GM18498 (cell line): Measurements from ENCODE around the gene SCO1.

Experiments used
- ATAC-seq: cut with Tn5 transposase; IDR thresholded peaks from one replicate; pipeline ENCODE4 v1.9.1; 2021; ENCODE audit warnings: mild to moderate bottlenecking, moderate library complexity; ENCODE audit not compliant: unreplicated experiment

Gene SCO1

DNA sequence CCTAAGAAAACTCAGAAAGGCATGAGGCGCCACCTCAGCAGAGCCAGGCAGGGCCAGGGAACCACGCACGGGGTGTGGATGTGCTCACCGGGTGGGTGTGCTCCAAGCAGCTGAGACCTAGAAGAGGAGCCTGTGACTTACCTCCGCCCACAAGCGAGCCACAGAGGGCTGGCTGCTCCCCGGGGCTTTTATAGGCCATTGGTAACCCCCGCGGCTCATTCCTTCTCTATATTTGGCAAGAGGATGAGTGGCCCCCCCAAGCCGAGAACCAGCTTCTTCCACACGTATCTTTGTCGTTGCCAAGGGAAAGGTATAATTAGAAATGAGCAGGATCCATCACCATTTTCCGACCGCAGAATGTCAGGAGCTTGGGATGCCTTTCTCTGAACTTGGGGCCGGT lies 40.2 kb downstream of the SCO1 start, which contains the start of gene MYH3:
Gene MYH3, minus strand, starts transcription at position 162 of the 400 bp plus-strand sequence. CDS start 2,245 bp downstream, outside the sequence.
- ATAC-seq, result no peak

DNA sequence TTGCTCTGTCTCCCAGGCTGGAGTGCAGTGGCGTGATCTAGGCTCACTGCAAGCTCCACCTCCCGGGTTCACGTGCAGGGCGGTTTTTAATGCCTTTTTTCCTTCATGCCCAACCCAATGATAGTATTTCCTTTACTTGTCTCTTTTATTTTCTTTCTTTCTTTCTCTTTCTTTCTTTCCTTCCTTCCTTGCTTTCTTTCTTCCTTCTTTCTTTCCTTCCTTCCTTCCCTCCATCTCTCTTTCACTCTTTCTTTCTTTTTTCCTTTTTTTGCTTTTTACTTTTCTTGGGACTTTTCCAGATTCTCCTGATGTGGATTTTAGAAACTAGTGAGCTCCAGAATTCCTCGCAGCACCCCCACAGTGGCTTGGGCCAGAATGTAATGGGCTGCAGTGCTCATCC lies 43.3 kb downstream of the SCO1 start:
- ATAC-seq, result no peak

DNA sequence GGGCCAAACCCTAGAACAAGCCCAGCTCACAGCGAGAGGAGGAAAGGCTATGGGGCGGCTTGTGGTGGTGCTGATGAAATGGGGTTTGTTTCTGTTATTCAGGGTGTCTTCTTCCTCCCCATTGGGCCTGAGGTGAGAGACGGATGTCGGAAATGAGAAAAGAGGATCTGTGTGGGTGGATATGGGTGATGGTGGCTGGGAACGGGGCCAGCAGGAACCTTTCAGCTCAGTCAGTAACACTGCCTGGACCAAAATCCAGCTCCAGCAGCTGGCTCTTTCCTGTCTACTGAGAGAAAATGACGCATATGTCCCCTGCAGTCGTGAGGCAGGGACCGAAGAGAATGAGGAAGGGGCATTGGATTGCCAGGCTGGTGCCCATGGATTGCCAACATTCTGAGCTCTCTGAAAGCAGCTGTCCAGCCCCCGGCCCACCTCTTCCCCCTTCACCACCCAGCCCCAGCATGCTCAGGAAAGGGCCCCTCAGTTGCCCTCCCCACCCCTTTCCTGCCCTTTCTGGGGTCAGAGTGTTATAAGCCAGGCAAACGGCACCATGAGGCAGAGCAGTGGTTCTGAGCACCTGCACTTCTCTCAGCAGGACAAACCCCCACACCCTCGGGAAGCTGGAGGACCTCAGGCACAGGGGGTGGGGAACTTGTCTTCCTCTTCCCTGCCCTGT lies 44.2 kb downstream of the SCO1 start:
- ATAC-seq, result no peak

DNA sequence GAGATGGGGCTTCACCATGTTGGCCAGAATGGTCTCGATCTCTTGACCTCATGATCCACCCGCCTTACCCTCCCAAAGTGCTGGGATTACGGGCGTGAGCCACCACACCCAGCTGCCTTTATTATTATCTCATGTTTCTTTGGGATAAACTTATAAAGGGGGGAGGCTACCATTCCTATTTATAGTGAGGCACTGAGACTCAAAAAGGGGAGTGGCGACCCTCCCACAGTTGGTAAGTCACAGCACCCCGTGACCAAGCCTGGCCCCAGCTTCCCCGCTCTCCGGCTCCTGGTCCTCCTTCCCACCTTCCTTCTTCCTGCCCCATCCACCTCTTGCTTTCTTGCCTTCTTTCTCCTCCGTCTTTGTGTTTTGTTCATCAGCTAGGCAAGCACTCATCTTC lies 45.4 kb downstream of the SCO1 start:
- ATAC-seq, result no peak

DNA sequence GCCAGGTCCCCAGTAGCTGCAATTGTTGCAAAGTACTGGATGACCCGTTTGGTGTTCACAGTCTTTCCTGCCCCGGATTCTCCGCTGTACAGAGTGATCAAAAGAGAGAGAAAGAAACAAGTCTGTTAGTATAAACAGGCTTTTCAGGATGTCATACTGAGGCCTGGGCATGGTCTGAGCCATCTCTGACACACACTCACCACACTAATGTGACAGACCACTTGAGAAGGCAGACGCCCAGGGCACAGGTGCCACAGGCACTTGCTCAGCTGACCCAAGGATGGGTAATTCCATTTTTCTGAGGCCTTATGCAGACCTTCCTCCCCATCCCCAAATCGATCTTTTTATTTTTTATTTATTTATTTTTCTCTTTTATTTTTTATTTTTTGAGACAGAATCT lies 47.7 kb downstream of the SCO1 start:
- ATAC-seq, result no peak

DNA sequence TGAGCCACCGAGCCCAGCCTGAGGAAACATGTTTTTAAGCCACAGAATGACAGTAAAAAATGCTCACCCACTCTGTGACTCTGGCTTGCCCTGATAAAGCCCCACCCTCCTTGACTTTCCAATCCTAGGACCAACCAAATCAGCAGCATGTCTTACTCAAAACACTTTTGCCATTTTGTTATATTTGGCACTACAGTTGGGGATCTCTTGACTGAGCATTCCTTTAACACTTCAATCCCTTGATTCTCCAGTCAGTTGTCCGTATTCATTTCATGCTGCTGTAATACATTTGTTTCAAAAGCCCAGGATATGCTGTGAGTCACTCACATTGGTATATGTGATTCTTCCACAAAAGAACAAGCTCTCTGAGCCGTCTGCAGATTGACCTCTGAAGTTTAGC lies 48.4 kb downstream of the SCO1 start:
- no peak for ATAC-seq

DNA sequence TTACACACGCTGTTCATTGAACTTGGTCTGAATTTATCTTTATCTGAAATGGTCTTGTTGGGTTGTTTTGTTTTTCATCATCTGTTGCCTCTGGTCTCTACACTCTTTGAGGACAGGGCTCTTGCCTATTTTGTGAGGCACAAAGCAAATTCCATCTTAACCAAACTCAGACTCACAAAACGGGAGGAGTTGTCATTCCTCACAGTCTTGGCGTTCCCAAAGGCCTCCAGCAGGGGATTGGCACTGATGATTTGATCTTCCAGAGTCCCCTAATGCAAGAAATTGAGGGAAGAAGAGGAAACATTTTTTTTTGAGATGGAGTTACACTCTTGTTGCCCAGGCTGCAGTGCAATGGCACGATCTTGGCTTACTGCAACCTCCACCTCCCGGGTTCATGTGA lies 49.0 kb downstream of the SCO1 start:
- ATAC-seq, result no peak

DNA sequence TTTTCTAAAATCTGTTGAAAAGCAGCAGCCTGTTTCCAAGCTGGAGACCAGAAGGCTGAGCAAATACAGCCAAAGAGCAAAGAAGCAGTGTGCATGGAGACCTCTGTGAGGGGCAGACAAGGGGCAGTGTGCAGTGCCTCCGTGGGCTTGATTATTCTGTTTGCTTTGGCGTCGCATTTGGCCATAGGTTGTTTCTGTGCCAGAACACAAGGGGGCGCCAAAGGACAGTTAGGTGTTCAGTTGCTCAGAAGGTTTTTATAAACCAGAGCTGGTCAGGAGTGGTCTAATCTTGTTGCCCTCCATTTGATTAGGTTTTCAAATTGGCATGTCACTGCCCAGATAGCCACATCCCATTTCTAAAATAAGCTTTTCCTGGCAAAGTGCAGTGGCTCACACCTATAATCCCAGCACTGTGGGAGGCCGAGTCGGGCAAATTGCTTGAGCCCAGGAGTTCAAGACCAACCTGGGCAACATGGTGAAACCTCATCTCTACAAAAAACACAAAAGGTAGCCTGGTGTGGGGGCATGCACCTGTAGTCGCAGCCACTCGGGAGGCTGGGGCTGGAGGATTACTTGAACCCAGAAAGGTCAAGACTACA lies 50.8 kb downstream of the SCO1 start:
- peak; percentile 71 for ATAC-seq

DNA sequence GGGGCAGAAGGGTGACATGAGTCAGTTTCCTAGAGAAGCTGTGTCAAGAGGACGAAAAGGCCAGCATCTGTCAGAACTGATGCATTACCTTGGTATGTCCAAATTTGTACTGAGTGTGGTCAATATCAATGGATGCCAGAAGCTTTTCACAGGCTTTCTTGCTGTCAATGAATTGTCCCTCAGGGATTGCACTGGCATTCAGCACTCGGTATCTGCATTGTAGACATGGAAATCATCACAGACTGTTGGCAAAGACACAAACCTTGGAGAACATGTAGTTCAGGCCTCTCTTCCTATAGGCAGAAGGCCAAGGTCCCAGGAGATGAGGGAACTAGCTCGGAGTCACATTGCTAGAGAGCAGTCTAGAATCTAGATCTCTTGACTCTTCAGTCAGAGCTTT lies 56.9 kb downstream of the SCO1 start:
- ATAC-seq, result no peak

DNA sequence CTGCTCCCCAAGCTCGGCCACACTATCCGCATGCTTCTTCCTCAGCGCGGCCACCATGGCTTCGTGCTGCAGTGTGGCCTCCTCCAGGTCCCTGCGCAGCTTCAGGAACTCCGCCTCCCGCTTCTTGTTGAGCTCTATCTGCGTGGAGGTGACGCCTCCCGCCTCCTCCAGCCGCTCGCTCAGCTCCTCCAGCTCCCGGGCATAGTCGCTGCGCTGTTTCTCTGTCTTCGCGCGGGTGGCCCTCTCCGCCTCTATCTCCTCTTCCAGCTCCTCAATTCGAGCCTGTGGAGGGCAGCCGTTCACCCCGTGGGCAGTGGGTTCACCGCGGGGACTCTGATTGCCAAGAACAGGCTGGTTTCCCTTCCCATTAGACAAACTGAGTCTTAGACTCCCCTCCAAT lies 59.2 kb downstream of the SCO1 start:
- no peak for ATAC-seq

DNA sequence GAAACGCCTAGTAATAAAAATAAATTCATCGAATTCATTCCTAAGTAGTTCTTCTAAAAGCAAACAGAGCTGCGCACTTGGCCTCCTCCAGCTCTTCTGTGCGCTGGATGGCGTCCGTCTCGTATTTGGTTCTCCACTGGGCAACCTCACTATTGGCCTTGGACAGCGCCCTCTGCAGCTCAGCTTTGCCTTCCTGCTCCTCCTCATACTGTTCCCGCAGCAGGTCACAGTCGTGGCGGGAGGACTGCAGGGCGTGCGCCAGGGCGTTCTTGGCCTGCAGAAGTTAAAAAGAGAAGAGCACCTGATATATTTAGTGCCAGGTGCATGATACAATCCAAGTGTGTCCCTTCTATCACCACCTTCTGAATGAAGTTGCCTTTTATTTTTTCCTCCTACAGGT lies 62.0 kb downstream of the SCO1 start:
- ATAC-seq, result no peak

DNA sequence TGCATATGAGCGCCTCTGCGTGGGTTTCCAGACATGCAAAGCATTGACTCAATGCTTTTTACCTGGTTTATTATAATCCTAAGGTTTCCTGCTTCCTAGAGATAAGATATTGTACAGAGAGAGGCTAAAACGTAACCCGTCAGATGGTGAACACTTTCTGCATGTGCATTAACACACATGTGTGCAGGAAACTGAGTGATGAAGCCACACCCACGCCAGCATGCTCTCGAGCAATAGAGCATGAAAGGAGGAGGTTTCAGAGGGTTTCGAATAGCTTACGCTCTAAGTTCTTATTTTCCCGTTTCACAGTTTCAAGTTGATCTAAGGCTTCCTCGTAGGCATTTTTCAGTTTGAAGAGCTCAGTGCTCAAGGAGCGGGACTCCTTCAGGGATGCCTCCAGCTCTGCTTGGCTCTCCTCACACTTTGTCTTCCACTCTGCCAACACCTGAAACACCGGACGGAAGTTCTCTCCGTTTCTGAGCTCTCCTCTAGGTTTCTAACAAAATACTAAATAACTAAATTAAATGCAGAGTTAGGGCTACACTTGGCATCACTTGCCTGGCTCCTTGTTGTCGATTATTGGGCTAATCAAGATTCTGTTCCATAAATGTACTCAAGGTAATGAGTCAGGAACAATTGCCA lies 63.5 kb downstream of the SCO1 start:
- peak; percentile 98 for ATAC-seq

DNA sequence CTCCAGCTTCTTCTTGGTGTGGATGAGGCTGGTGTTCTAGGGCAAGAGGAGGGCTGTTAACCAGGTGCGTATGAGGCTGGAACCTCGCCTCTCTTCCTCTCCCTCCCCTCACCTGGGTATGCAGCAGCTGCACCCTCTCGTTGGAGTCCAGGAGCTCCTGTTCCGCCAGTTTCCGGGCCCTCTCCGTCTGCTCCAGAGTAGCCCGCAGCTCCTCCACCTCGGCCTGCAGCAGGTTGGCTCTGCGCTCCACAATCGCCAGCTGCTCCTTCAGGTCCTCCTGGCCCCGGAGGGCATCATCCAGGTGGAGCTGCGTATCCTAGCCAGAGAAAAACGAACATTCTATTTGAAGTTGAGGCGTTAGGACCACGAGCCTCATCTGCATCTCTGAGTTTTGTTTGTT lies 65.6 kb downstream of the SCO1 start:
- no peak for ATAC-seq

DNA sequence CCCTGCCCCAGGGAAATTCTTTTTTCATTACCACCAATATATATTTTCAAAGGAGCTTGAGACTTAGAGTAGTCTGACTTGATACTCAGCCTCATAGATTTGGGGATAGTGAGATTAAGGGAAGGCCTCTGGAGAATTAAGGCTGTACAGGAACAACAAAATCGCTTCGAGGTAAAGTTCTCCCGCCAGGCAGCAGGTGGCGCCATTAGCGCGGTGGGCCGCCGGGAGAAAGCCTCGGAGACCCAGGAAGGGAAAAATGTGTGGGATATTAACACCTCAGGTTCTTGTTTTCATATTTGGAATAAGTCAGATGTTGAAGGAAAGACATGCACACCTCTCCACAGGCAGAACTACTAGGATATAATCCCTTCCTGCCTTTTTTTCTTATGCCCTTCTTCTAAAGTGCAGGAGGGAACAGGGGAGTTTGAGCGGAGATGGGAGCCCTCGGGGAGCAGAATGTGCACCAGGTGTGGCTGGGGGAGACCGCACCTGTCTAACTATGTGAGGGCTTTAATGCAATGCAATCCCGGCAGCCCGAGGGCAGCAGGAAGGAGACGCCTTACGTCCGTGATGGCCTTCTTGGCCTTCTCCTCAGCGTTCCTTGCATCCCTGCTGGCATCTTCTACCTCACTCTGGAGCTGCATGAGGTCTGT lies 66.2 kb downstream of the SCO1 start:
- no peak for ATAC-seq

DNA sequence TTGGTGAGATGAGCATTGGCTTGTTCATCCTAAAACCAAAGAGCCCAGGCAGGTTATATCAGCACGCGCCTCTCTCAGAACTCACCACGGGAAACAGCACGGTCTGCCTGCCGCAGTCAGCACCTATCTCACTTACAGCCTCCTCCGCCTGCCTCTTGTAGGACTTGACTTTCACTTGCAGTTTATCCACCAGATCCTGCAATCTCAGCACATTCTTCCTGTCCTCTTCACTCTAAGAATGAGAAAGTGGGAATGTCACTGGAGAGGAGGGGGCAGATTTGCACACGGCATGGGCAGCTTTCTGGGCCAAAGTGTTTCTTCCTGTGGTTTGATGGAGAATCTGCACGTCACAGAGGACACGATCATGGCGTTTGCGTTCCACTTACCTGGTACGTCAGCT lies 67.6 kb downstream of the SCO1 start:
- ATAC-seq, result no peak

DNA sequence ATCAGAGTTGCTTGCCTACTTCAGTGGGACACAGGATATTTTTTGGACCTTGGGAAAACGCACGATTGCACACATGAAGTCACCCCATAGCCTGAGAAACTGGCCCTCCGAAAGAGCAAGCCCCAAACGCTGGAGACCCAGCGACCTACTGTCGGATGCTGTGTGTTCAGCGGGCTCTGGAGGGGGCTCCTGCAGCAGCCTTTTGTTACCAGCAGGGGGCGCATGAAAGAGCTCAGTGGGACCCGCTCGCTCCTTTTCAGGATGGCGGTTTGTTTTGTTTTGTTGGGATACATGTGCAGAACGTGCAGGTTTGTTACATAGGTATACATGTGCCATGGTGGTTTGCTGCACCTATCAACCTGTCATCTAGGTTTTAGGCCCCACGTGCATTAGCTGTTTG lies 68.6 kb downstream of the SCO1 start:
- ATAC-seq, result no peak

DNA sequence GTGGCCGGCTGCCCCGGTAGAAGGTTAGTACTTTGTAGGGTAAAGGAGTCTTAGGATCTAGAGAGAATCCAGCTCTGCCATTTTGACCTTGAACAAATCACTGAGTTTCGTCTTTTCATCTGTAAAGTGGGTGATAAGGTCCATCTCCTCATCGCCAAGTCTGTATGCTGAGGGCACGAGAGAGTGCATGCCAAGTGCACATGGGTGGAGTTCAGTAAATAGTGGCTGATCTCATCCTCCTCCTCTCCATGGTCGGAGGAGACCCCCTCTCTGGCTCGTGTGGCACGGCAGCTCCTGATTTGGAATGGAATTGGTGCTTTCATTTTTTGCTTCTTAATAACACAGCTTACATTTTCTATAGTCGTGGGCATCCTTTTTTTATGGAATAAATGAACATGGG lies 70.9 kb downstream of the SCO1 start:
- ATAC-seq, result no peak

DNA sequence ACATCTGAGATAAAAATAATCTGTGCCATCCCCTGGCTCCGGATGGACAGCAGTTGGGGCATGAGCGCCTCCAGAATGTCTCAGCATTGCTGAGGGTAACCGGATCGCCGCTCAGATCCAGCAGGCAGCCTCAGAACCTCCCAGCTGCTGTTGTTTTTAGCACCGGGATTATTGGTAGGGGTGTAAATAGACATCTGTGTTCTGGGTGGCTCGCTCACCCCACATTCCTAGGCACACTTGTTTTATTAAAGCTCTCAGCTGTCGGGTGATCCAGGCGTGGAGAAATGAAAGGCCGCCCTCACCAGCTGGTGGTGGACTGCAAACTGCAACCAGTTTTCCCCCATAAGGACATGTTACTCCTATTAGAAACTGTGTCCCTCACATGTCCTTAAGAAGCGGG lies 72.4 kb downstream of the SCO1 start:
- no peak for ATAC-seq

DNA sequence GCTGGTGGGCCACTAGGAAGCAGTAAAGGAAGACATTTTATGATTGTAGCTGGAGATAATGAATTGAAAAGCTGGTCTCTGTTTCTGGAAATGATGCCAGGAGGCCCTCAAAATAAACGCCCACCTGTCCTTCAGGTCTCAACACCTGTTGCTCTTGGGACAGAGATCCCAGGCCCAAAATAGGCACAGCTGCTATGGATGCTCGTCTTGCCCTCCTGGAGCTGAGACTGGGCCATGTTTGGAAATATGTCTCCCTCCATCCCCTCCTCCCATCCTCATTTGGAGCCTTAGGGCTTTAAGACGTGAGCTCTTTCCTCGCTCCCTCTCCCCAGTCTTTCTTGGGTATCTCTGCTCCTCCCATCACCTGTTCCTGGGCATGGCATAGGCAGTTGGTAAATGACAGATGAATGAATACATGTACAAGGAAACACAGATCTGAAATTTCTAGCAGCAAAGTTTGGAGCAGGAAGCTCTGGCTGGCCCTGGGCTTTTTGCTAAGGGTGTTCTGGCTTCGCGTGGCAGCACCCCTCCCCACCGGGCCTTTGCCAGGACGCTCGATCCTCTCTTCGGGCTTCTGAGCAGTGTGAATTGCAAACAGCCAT lies 73.5 kb downstream of the SCO1 start:
- ATAC-seq, result no peak

DNA sequence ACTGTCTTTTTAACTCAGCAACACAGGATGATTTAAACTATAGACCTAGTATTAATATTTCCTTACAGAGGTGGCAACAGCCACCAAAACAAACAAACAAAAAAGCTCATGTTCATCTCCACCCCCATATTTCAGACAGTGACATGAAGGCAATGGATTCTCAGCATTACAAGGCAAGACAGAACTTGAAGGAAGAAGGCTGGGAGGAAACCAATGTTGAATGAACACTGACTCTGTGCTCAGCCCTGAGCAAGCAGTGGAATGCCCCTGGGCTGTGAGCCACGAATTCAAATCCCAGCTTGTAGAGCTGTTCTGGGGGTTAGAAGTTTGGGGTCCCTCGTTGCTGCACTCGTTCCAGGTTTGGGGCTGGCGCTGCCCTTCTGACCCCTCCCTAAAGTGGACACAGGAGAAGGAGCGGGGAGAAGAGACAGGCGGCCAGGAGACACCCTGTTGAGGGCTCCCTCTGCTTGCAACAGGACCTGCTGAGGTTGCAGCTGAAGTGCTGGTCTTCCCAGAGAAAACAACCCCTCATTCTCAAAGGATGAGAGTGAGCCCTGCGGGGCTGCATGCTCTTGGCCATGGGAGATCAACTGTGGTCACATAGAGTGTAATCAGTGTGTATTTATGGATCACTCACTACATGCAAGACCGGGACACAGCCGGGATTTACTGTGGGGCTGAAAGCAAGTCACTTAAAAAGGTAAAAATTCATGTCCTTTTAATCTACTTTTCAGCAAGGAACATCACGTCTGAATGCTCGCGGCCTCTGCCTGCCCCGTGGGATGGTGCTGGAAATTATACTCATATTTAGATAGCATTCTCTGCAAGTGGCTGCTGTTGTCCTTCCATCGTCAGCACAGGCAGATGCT lies 74.5 kb downstream of the SCO1 start:
- no peak for ATAC-seq
